HepG2 (cell line): Measurements from ENCODE around the gene AAR2. TPM values are rescaled to one million over a fixed set of nuclear protein-coding genes. Genes with fewer than 3 reads are reported as not detected.

Source experiments
- ATF7-NPFF ChIP-seq: sonication (generic); formaldehyde crosslinking; IDR thresholded peaks from 2 replicates; pipeline ENCODE4 v1.8.1; 2023; ENCODE audit warnings: mild to moderate bottlenecking, low read depth, missing genetic modification reagents, moderate library complexity
- EHMT2 ChIP-seq: fragments of 200-600 bp; sonication (generic); IDR thresholded peaks from 2 replicates; pipeline ENCODE4 v1.7.0; 2017; ENCODE audit warnings: antibody characterized with exemption, low read depth, low read length, borderline replicate concordance
- ETV6 ChIP-seq: sonication (generic); formaldehyde crosslinking; conservative IDR thresholded peaks from 2 replicates; pipeline ENCODE4 v1.4.0; 2020; ENCODE audit warnings: missing genetic modification reagents
- GFI1 ChIP-seq: sonication (generic); formaldehyde crosslinking; IDR thresholded peaks from 2 replicates; pipeline ENCODE4 v1.5.0; 2020; ENCODE audit warnings: missing genetic modification reagents, mild to moderate bottlenecking, borderline replicate concordance
- JUND ChIP-seq: sonication (generic); formaldehyde crosslinking; IDR thresholded peaks from 2 replicates; pipeline ENCODE4 v1.8.0; 2022; ENCODE audit warnings: mild to moderate bottlenecking, missing genetic modification reagents
- MAFK ChIP-seq, 2 experiments: IDR thresholded peaks in 1 of 2; conservative IDR thresholded peaks in 1 of 2; 2 replicates each; pipeline ENCODE4 v1.6.1; 2011; ENCODE audit warnings: improper control_type of control experiment in 2 of 2, low read length in 2 of 2
- NPAS2 ChIP-seq: sonication (generic); formaldehyde crosslinking; IDR thresholded peaks from 2 replicates; pipeline ENCODE4 v1.8.0; 2022; ENCODE audit warnings: mild to moderate bottlenecking, missing genetic modification reagents, borderline replicate concordance
- RFX3 ChIP-seq: IDR thresholded peaks from 2 replicates; pipeline ENCODE4 v1.6.1; 2016; ENCODE audit warnings: missing biosample characterization, missing genetic modification reagents
- SP5 ChIP-seq: IDR thresholded peaks from 2 replicates; pipeline ENCODE4 v1.6.1; 2016; ENCODE audit warnings: low read depth, borderline replicate concordance
- TBX3 ChIP-seq: fragments of 450-650 bp; IDR thresholded peaks from 2 replicates; pipeline ENCODE4 v1.6.1; 2017; ENCODE audit warnings: antibody characterized with exemption, mild to moderate bottlenecking, inconsistent platforms, borderline replicate concordance
- TEAD3 ChIP-seq: optimal IDR thresholded peaks from 2 replicates; pipeline ENCODE3; 2016; ENCODE audit warnings: borderline replicate concordance
- ZBTB3 ChIP-seq: sonication (generic); formaldehyde crosslinking; IDR thresholded peaks from 2 replicates; pipeline ENCODE4 v1.4.0; 2020; ENCODE audit warnings: low read depth, mild to moderate bottlenecking, moderate library complexity, missing genetic modification reagents, borderline replicate concordance
- ZNF20 ChIP-seq: sonication (generic); formaldehyde crosslinking; IDR thresholded peaks from 2 replicates; pipeline ENCODE4 v1.4.0; 2020; ENCODE audit warnings: mild to moderate bottlenecking, moderate library complexity, missing genetic modification reagents
- ZNF207 ChIP-seq: fragments of 450-650 bp; IDR thresholded peaks from 2 replicates; pipeline ENCODE4 v1.6.1; 2016; ENCODE audit warnings: antibody characterized with exemption, borderline replicate concordance
- ZNF737 ChIP-seq: sonication (generic); formaldehyde crosslinking; IDR thresholded peaks from 2 replicates; pipeline ENCODE4 v1.5.0; 2020; ENCODE audit warnings: missing genetic modification reagents, mild to moderate bottlenecking, borderline replicate concordance
- polyA plus RNA-seq, 8 experiments: library from polyadenylated mRNA; depleted of rRNA in 3 of 8; stranded (reverse) in 7 of 8; unstranded in 1 of 8; fragments of >200 nt; fragmentation: Illumina TruSeq in 4 of 8; extraction: Trizol in 4 of 8; gene quantifications; 2 replicates each; pipeline versions ENCODE4 v1.2.1 to v1.2.3, GENCODE V29; 2011 to 2016; ENCODE audit warnings: low read depth in 4 of 8, missing spikeins in 1 of 8, mixed read lengths in 1 of 8; ENCODE audit not compliant: insufficient read depth in 1 of 8
- total RNA-seq, 5 experiments: library from RNA; depleted of rRNA; stranded (reverse); fragments of >200 nt; fragmentation: Illumina TruSeq; extraction: Trizol; gene quantifications; 2 replicates each; pipeline ENCODE4 v1.2.3, GENCODE V29; 2016; ENCODE audit warnings: low read depth in 1 of 5
- TF ChIP-seq, protein P1 (sequence below): sonication (generic); formaldehyde crosslinking; IDR thresholded peaks from 2 replicates; pipeline ENCODE4 v1.8.1; 2023; ENCODE audit warnings: missing genetic modification reagents, mild to moderate bottlenecking, borderline replicate concordance
- TF ChIP-seq, protein P2 (sequence below): sonication (generic); formaldehyde crosslinking; conservative IDR thresholded peaks from 2 replicates; pipeline ENCODE4 v1.4.0; 2020; ENCODE audit warnings: mild to moderate bottlenecking, missing genetic modification reagents, moderate library complexity
- TF ChIP-seq, protein P3 (sequence below): sonication (generic); formaldehyde crosslinking; IDR thresholded peaks from 2 replicates; pipeline ENCODE4 v1.9.0; 2021; ENCODE audit warnings: missing genetic modification reagents, mild to moderate bottlenecking, borderline replicate concordance
- TF ChIP-seq, protein P4 (sequence below): sonication (generic); formaldehyde crosslinking; IDR thresholded peaks from 2 replicates; pipeline ENCODE4 v1.4.0; 2020; ENCODE audit warnings: mild to moderate bottlenecking, missing genetic modification reagents

The AAR2 gene
- total and polyA plus RNA-seq, 2 of the 13 experiments (the other 11 are each of a cell fraction or from before 2014, with no cell fraction given), result 45.2 to 46.2 TPM

DNA sequence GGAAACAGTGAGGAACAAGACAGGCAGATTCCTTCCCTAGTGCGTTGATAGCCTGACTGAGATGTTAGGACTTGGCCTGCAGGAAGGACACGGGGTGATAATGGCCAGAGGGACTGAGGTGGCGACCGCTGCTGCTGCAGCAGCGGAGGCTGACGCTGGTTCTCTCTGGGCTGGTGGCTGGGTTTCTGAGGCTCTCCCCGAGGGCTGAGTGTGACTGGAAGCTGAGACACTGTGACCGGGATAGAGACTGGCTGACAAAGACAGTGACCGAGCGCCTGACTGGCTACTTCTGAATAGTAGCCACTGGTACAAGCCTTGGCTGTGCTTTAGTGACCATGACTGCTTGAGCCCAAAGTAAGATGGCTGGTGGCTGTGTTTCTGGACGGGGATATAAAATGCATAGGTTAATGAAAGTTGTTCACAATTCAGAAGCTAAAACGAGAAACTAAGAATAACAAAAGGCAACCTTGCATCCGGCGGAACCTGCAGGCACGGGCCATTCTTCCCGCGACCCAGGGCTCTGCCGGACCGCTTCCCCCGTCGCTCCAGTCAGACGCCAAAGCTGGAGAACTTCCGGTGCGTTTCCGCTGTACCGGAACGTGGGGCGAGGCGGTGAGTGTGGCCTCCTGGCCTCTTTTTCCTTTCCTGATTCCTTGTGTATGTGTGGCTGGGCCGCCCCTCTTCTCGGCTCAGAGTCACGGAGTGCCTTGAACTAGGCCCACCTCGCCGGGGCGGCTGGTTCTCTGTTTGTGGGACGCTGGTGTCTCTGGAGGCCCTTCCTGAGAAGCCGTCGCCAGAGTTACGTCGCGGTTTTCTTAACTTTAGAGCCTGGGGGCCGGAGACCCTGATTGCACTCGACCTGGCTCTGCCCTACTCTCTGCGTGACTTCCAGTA lies at the start of gene AAR2 (continued):
- TF ChIP-seq ZBTB3 (peak; percentile 94; the same call in 1 of the 2 replicates), ZNF207 (no peak), JUND (peak; percentile 68; the same call in 1 of the 2 replicates), ETV6 (CRISPR knock-in tag) (peak; percentile 95), NPAS2 (CRISPR knock-in tag) (no peak), ATF7-NPFF (CRISPR knock-in tag) (peak; percentile 90), RFX3 (peak; percentile 55), ZNF20 (CRISPR knock-in tag) (peak; percentile 96), MAFK (conservative IDR thresholded peaks at IDR 0.05 in 1 of 2, IDR thresholded peaks at IDR 0.05 in 1 of 2; ENCODE audit: low read length in 2 of 2) (no peak), TEAD3 (peak; percentile 89), EHMT2 (peak; percentile 100), SP5 (CRISPR knock-in tag) (peak; percentile 56), TBX3 (no peak; the same call in 1 of the 2 replicates), GFI1 (peak; percentile 85), ZNF737 (CRISPR knock-in tag) (peak; percentile 69; the same call in 1 of the 2 replicates)
- TF ChIP-seq, protein P1, sequence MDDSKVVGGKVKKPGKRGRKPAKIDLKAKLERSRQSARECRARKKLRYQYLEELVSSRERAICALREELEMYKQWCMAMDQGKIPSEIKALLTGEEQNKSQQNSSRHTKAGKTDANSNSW (CRISPR knock-in tag), result peak; percentile 66; the same call in 1 of the 2 replicates
- TF ChIP-seq, protein P2, sequence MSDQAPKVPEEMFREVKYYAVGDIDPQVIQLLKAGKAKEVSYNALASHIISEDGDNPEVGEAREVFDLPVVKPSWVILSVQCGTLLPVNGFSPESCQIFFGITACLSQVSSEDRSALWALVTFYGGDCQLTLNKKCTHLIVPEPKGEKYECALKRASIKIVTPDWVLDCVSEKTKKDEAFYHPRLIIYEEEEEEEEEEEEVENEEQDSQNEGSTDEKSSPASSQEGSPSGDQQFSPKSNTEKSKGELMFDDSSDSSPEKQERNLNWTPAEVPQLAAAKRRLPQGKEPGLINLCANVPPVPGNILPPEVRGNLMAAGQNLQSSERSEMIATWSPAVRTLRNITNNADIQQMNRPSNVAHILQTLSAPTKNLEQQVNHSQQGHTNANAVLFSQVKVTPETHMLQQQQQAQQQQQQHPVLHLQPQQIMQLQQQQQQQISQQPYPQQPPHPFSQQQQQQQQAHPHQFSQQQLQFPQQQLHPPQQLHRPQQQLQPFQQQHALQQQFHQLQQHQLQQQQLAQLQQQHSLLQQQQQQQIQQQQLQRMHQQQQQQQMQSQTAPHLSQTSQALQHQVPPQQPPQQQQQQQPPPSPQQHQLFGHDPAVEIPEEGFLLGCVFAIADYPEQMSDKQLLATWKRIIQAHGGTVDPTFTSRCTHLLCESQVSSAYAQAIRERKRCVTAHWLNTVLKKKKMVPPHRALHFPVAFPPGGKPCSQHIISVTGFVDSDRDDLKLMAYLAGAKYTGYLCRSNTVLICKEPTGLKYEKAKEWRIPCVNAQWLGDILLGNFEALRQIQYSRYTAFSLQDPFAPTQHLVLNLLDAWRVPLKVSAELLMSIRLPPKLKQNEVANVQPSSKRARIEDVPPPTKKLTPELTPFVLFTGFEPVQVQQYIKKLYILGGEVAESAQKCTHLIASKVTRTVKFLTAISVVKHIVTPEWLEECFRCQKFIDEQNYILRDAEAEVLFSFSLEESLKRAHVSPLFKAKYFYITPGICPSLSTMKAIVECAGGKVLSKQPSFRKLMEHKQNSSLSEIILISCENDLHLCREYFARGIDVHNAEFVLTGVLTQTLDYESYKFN (CRISPR knock-in tag), result peak; percentile 78
- TF ChIP-seq, protein P3, sequence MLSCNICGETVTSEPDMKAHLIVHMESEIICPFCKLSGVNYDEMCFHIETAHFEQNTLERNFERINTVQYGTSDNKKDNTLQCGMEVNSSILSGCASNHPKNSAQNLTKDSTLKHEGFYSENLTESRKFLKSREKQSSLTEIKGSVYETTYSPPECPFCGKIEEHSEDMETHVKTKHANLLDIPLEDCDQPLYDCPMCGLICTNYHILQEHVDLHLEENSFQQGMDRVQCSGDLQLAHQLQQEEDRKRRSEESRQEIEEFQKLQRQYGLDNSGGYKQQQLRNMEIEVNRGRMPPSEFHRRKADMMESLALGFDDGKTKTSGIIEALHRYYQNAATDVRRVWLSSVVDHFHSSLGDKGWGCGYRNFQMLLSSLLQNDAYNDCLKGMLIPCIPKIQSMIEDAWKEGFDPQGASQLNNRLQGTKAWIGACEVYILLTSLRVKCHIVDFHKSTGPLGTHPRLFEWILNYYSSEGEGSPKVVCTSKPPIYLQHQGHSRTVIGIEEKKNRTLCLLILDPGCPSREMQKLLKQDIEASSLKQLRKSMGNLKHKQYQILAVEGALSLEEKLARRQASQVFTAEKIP (CRISPR knock-in tag), result 0 out of 2 replicates have a peak, but pooled peaks have one; percentile 25
- TF ChIP-seq, protein P4, sequence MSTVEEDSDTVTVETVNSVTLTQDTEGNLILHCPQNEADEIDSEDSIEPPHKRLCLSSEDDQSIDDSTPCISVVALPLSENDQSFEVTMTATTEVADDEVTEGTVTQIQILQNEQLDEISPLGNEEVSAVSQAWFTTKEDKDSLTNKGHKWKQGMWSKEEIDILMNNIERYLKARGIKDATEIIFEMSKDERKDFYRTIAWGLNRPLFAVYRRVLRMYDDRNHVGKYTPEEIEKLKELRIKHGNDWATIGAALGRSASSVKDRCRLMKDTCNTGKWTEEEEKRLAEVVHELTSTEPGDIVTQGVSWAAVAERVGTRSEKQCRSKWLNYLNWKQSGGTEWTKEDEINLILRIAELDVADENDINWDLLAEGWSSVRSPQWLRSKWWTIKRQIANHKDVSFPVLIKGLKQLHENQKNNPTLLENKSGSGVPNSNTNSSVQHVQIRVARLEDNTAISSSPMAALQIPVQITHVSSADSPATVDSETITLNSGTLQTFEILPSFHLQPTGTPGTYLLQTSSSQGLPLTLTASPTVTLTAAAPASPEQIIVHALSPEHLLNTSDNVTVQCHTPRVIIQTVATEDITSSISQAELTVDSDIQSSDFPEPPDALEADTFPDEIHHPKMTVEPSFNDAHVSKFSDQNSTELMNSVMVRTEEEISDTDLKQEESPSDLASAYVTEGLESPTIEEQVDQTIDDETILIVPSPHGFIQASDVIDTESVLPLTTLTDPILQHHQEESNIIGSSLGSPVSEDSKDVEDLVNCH (CRISPR knock-in tag), result no peak
